Measurements from ENCODE around the gene RALGDS. TPM values are rescaled to one million over a fixed set of nuclear protein-coding genes. Genes with fewer than 3 reads are reported as not detected.

Gene RALGDS
- total and polyA plus RNA-seq, 9 of the 15 experiments (the other 6 are each of a cell fraction or from before 2014, with no cell fraction given) = 0.75 to 43.3 (median 27.1) TPM

DNA sequence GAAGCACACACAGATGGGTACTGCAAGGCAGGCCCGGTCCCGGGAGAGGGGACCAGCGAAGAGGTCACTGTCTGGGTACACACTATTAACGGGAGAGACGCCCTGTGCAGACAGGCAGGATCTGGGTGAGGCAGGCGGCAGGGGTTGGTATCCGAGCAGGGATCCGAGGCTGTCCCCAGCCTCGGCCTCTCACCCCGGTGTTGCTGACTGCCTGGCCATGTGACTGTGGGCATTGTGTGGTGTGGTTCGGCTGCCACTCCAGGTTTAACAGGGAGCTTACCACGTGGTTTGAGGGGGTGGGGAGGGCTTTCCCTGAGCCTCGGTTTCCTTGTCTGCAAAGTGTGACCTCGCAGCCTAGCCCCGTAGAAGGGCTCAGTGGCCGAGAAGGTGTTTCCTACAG, 11.1 kb upstream of the RALGDS start:
- Histone ChIP-seq H4K20me1 (replicated peaks; ENCODE audit: control insufficient read depth, insufficient read depth, low read length) (peaks cover 6% of the 10 kb centered on the region), H3K9me1 (ENCODE audit: control insufficient read depth, insufficient read depth, low read length) (no peaks in the 10 kb centered on the region), H3K27ac (ENCODE audit: extremely low read depth, low read depth, low read length) (no peak overlapping the region), H3K4me2 (ENCODE audit: insufficient read depth, low read length) (no peak overlapping the region), H3K4me3 (no peak overlapping the region), H3K79me2 (ENCODE audit: control insufficient read depth, insufficient read depth, low read length) (peaks cover 73% of the 10 kb centered on the region), H3K4me1 (replicated peaks in 1 of 2; ENCODE audit: control insufficient read depth in 2 of 2, insufficient read depth in 2 of 2, low read length in 2 of 2) (peaks cover 41 to 68% of the 10 kb centered on the region in 2 experiments), H3K27me3 (ENCODE audit: control insufficient read depth in 2 of 2, insufficient read depth in 2 of 2, low read length in 2 of 2) (no peaks in the 10 kb centered on the region), H3K9ac (ENCODE audit: insufficient read depth in 1 of 2, low read depth in 2 of 2, low read length in 2 of 2) (peak overlapping the region in 1 of 2 experiments; percentile 41; a peak in 1 of 4 replicates), H3K36me3 (ENCODE audit: control insufficient read depth, insufficient read depth, low read length) (peaks cover 23% of the 10 kb centered on the region; the same call in 2 of the 3 replicates), H2AFZ (ENCODE audit: low read depth, low read length) (no peak overlapping the region), H3K9me3 (replicated peaks; ENCODE audit: control insufficient read depth, insufficient read depth, low read depth, low read length) (no peaks in the 10 kb centered on the region)
- in situ Hi-C loops (cut with MboI) (no loop called here), intact Hi-C loops (cut with micrococcal nuclease) (no loop called here)
- no peak for DNase-seq (ENCODE audit: extremely low read depth in 1 of 4, low spot score in 3 of 4)
- 89% methylated on average over 14 of the region's 16 CpGs for WGBS (ENCODE audit: insufficient coverage, low coverage, missing lambda C conversion rate)
- CTCF ChIA-PET (ENCODE audit: low intra/inter-chr PET ratio) = no interaction called here
- no TSS peak for BruUV-seq (replicated peaks)
- no peak for ATAC-seq
- TF ChIP-seq RBM17 (IDR thresholded peaks at IDR 0.05; ENCODE audit: borderline replicate concordance, low read depth, low read length) = no peak
- no peak for TF ChIP-seq GTF2E2 (tag; IDR thresholded peaks at IDR 0.05)
- no peak for TF ChIP-seq ZNF41 (CRISPR knock-in tag; conservative IDR thresholded peaks at IDR 0.05)
- no peak for TF ChIP-seq ZNF174 (CRISPR knock-in tag; IDR thresholded peaks at IDR 0.05)
- no peak for TF ChIP-seq NR1H2 (CRISPR knock-in tag; IDR thresholded peaks at IDR 0.05)
- TF ChIP-seq XRCC5 (IDR thresholded peaks at IDR 0.05; ENCODE audit: low read depth, low read length) = no peak
- TF ChIP-seq CXXC5 (CRISPR knock-in tag; IDR thresholded peaks at IDR 0.05) = no peak
- TF ChIP-seq ZNF695 (CRISPR knock-in tag; IDR thresholded peaks at IDR 0.05) = no peak
- no peak for TF ChIP-seq KLF16 (IDR thresholded peaks at IDR 0.05)
- no peak for TF ChIP-seq MYC (IDR thresholded peaks at IDR 0.05; ENCODE audit: low read depth, low read length)
- TF ChIP-seq MYC (CRISPR knock-in tag; IDR thresholded peaks at IDR 0.05; ENCODE audit: borderline replicate concordance, low read depth) = no peak
- TF ChIP-seq ZNF23 (CRISPR knock-in tag; IDR thresholded peaks at IDR 0.05) = no peak
- TF ChIP-seq ZNF77 (CRISPR knock-in tag; IDR thresholded peaks at IDR 0.05) = no peak
- TF ChIP-seq SOX6 (IDR thresholded peaks at IDR 0.05) = no peak
- TF ChIP-seq CBFB (CRISPR knock-in tag; IDR thresholded peaks at IDR 0.05) = no peak
- no peak for TF ChIP-seq ZFPM2 (CRISPR knock-in tag; IDR thresholded peaks at IDR 0.05)
- TF ChIP-seq MECOM (CRISPR knock-in tag; IDR thresholded peaks at IDR 0.05) = no peak
- TF ChIP-seq, protein P1, sequence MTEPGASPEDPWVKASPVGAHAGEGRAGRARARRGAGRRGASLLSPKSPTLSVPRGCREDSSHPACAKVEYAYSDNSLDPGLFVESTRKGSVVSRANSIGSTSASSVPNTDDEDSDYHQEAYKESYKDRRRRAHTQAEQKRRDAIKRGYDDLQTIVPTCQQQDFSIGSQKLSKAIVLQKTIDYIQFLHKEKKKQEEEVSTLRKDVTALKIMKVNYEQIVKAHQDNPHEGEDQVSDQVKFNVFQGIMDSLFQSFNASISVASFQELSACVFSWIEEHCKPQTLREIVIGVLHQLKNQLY (CRISPR knock-in tag; conservative IDR thresholded peaks at IDR 0.05) = no peak
- TF ChIP-seq E2F3 (CRISPR knock-in tag; IDR thresholded peaks at IDR 0.05) = no peak
- no peak for FAIRE-seq
- POLR2A ChIA-PET = interaction anchor here (1.1 kb wide), 1 partner anchor 24 kb away, joined by 3 read pairs; no protein-coding TSS in a partner anchor
